NT2/D1 (cell line): ENCODE data around the gene C16orf54.

ENCODE experiments used
- YY1 ChIP-seq: IDR thresholded peaks from 2 replicates; pipeline ENCODE4 v1.6.1; 2011; ENCODE audit not compliant: insufficient read length, insufficient read depth
- ZNF274 ChIP-seq: IDR thresholded peaks from 2 replicates; pipeline ENCODE4 v1.6.1; 2011; ENCODE audit warnings: mild to moderate bottlenecking, low read depth, low read length

GRCh38 chr16:29720703-29721102 lies 25.1 kb downstream of the C16orf54 start:
- TF ChIP-seq ZNF274 (no peak), YY1 (no peak)
